Measurements from ENCODE around the gene SEMA6A.
A peak's percentile ranks its signal among the peaks of the same experiment; 100 is the strongest.

The SEMA6A gene

DNA sequence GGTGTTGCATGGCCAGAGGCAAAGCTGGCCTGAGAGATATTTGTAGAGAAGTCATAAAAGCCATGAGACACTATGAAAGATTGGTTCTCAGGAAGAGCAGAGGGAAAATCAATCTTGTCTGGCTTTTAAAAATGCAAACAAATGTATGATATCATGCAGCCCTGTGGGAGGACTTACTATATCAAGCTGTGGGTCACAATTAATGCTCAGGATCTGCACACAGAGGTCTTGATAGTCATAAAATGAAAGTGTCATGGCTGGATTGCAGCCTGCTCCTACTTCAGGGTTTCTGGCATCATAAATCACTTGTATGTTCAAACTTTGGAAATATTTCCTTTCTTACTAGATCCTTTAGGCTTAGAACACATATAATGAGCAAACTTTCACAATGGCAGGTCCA lies 151.5 kb downstream of the SEMA6A start:
- DNase-seq (ENCODE audit: low read depth) = no peak
- Histone ChIP-seq H3K9me3 (ENCODE audit: control insufficient read depth, low read length) (no peaks in the 10 kb centered on the region), H3K4me1 (ENCODE audit: control insufficient read depth, insufficient read depth, low read length) (no peaks in the 10 kb centered on the region), H3K4me3 (ENCODE audit: low read length) (no peak overlapping the region), H3K36me3 (ENCODE audit: control insufficient read depth, insufficient read depth, low read length, severe bottlenecking) (no peaks in the 10 kb centered on the region), H3K9ac (ENCODE audit: low read length) (no peak overlapping the region), H3K27me3 (replicated peaks; ENCODE audit: control insufficient read depth, insufficient read depth, low read length) (no peaks in the 10 kb centered on the region)

DNA sequence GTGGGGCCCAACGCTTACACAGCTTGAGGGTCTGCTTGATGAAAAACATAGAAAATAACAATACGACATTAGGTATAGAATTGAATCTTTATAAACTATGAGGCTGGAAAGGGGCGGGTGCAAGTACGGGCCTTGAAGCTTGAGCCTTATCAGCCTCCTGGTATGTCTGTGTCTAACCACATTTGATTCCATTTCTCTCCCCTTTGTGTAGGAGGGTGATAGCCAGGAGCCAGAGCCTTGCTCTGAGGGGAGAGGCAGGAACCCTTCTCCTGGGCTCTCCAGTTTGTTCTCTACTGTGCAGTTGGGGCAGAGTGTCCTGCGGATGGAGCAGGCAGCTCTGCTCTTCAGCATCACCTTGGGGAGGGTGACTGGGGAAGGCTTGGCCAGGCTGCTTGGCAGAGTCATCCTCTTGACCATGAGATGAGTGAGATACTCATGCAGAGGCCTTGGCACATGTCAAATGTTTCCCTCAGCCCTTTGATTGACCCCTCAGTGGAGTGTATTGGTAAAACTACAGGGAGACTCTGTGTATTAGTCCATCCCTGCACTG lies 153.5 kb downstream of the SEMA6A start:
- H3K36me3 ChIP-seq (ENCODE audit: control insufficient read depth, insufficient read depth, low read length, severe bottlenecking) = no peaks in the 10 kb centered on the region
- no peak overlapping the region for H3K4me3 ChIP-seq (ENCODE audit: low read length)
- DNase-seq (ENCODE audit: low read depth) = no peak
- H3K4me1 ChIP-seq (ENCODE audit: control insufficient read depth, insufficient read depth, low read length) = no peaks in the 10 kb centered on the region
- H3K9ac ChIP-seq (ENCODE audit: low read length) = no peak overlapping the region
- no peaks in the 10 kb centered on the region for H3K9me3 ChIP-seq (ENCODE audit: control insufficient read depth, low read length)
- no peaks in the 10 kb centered on the region for H3K27me3 ChIP-seq (replicated peaks; ENCODE audit: control insufficient read depth, insufficient read depth, low read length)

DNA sequence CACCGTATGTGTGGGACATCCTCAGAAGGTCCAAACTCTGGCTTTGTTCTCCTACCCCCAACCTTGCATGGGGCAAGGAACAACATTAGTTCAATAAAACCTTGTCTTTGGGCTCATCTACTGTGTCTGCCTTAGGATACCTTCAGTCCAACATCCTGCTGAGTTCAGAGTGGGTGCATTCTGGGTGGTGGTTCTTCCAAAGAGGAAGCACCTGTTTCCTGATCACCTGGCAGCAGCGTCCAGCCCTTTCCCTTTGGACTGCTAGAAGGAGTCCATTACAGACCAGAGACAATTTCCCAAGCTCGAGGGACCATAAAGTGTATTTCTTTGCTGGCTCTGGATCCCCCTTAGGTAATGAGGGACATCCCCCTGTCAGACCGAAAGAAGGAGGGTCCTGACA lies 154.1 kb downstream of the SEMA6A start:
- Histone ChIP-seq H3K27me3 (replicated peaks; ENCODE audit: control insufficient read depth, insufficient read depth, low read length) (no peaks in the 10 kb centered on the region), H3K36me3 (ENCODE audit: control insufficient read depth, insufficient read depth, low read length, severe bottlenecking) (no peaks in the 10 kb centered on the region), H3K4me1 (ENCODE audit: control insufficient read depth, insufficient read depth, low read length) (no peaks in the 10 kb centered on the region), H3K9ac (ENCODE audit: low read length) (no peak overlapping the region), H3K9me3 (ENCODE audit: control insufficient read depth, low read length) (no peaks in the 10 kb centered on the region), H3K4me3 (ENCODE audit: low read length) (no peak overlapping the region)
- no peak for DNase-seq (ENCODE audit: low read depth)

DNA sequence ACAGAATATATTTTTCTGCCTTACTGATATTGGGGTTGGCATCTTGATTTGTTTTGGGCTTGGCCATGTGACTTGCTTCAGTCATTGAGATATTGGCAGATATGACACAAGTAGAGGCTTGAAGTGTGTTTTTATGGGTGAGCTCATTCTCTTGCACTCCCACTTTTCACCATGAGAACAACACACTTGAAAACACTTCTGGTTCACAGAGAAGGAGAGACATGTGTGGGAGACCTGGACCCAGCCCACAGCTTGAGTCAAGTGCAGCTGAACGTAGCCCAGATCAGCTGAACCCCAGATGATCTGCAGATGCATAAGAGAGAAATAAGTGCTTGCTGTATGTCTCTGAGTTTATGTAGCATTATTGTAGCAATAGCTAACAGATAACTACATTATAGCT lies 155.4 kb downstream of the SEMA6A start:
- no peaks in the 10 kb centered on the region for H3K4me1 ChIP-seq (ENCODE audit: control insufficient read depth, insufficient read depth, low read length)
- no peaks in the 10 kb centered on the region for H3K36me3 ChIP-seq (ENCODE audit: control insufficient read depth, insufficient read depth, low read length, severe bottlenecking)
- H3K27me3 ChIP-seq (replicated peaks; ENCODE audit: control insufficient read depth, insufficient read depth, low read length) = no peaks in the 10 kb centered on the region
- no peaks in the 10 kb centered on the region for H3K9me3 ChIP-seq (ENCODE audit: control insufficient read depth, low read length)
- no peak overlapping the region for H3K9ac ChIP-seq (ENCODE audit: low read length)
- H3K4me3 ChIP-seq (ENCODE audit: low read length) = no peak overlapping the region
- DNase-seq (ENCODE audit: low read depth) = no peak

DNA sequence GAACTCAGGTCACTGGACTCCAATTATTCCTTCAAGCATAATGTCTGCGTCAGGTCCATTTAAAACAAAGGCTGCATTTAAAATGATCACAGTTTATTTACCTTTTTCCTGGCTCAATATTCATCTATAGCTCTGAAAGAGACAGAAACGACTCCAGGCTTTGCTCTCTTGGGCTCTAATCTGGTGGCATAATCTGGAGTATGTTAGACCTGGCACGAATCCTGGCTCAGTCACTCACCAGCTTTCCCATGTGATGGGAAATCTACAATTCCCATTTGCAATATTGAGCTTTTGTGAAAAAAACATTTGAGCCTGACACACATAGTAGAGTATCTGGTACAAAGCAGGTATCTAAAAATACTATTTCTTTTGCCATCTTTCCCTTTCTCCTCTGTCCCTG lies 155.8 kb downstream of the SEMA6A start:
- H3K36me3 ChIP-seq (ENCODE audit: control insufficient read depth, insufficient read depth, low read length, severe bottlenecking) = no peaks in the 10 kb centered on the region
- H3K4me1 ChIP-seq (ENCODE audit: control insufficient read depth, insufficient read depth, low read length) = no peaks in the 10 kb centered on the region
- DNase-seq (ENCODE audit: low read depth) = no peak
- no peak overlapping the region for H3K4me3 ChIP-seq (ENCODE audit: low read length)
- H3K9ac ChIP-seq (ENCODE audit: low read length) = no peak overlapping the region
- no peaks in the 10 kb centered on the region for H3K27me3 ChIP-seq (replicated peaks; ENCODE audit: control insufficient read depth, insufficient read depth, low read length)
- H3K9me3 ChIP-seq (ENCODE audit: control insufficient read depth, low read length) = no peaks in the 10 kb centered on the region

DNA sequence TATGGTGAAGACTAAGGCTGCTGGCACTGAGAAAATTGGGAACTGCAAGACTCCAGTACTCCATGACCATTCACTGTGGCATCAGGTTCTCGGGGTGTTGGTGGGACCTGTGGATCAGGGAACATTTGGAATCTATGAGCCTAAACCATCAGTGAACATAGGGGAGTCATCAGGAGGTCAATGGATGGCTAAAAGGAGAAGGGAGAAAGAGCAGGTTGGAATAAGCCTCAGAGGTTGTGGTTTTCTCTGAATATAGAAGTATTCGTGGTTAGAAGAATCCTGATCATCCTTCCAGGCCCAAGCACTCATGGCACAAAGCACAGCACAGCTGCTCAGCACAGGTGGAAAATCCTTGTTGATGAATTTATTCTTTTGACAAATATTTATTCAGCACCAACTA lies 156.6 kb downstream of the SEMA6A start:
- H3K4me1 ChIP-seq (ENCODE audit: control insufficient read depth, insufficient read depth, low read length) = no peaks in the 10 kb centered on the region
- DNase-seq (ENCODE audit: low read depth) = no peak
- no peaks in the 10 kb centered on the region for H3K27me3 ChIP-seq (replicated peaks; ENCODE audit: control insufficient read depth, insufficient read depth, low read length)
- no peaks in the 10 kb centered on the region for H3K9me3 ChIP-seq (ENCODE audit: control insufficient read depth, low read length)
- no peak overlapping the region for H3K4me3 ChIP-seq (ENCODE audit: low read length)
- no peaks in the 10 kb centered on the region for H3K36me3 ChIP-seq (ENCODE audit: control insufficient read depth, insufficient read depth, low read length, severe bottlenecking)
- H3K9ac ChIP-seq (ENCODE audit: low read length) = no peak overlapping the region

DNA sequence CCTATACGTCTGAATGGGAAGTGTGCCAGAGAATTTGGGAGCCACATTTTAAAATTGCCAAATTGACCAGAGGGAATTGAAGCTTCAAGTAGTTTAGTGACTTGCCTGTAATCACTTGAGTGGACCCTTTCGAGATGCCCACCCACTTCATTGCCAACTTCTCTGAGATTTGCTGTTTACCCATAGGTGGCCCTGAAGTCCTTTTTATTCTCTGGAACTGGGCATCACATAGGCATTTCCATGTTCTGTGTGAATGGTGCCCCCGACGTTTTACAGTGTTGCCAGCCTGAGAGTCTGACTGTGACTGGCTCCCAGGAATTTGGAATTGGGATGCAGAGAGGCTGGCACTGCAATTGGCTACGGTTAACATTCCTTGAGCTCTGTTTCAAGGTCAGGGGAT lies 158.6 kb downstream of the SEMA6A start:
- Histone ChIP-seq H3K9me3 (ENCODE audit: control insufficient read depth, low read length) (no peaks in the 10 kb centered on the region), H3K4me1 (ENCODE audit: control insufficient read depth, insufficient read depth, low read length) (no peaks in the 10 kb centered on the region), H3K36me3 (ENCODE audit: control insufficient read depth, insufficient read depth, low read length, severe bottlenecking) (no peaks in the 10 kb centered on the region), H3K4me3 (ENCODE audit: low read length) (no peak overlapping the region), H3K9ac (ENCODE audit: low read length) (no peak overlapping the region), H3K27me3 (replicated peaks; ENCODE audit: control insufficient read depth, insufficient read depth, low read length) (no peaks in the 10 kb centered on the region)
- no peak for DNase-seq (ENCODE audit: low read depth)

DNA sequence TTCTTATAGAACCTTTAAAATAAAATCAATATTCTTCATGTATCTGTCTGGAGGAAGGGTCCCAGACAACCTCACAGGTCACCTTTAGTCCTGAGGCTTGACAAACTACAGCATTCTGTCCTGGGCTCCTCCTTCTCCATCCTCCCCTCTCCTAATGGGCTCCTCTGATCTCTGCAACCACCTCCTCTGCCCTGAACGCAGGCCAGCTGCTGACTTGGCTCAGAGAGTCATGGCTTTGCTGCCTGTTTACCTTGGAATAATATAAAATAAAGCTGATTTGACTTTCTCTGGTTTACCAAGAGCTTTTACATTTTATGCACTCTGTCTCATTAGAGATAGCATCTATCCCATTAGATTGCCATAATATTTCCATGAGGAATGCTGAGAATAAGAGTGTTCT lies 159.4 kb downstream of the SEMA6A start:
- Histone ChIP-seq H3K4me3 (ENCODE audit: low read length) (no peak overlapping the region), H3K4me1 (ENCODE audit: control insufficient read depth, insufficient read depth, low read length) (no peaks in the 10 kb centered on the region), H3K36me3 (ENCODE audit: control insufficient read depth, insufficient read depth, low read length, severe bottlenecking) (no peaks in the 10 kb centered on the region), H3K9me3 (ENCODE audit: control insufficient read depth, low read length) (no peaks in the 10 kb centered on the region), H3K9ac (ENCODE audit: low read length) (no peak overlapping the region), H3K27me3 (replicated peaks; ENCODE audit: control insufficient read depth, insufficient read depth, low read length) (no peaks in the 10 kb centered on the region)
- DNase-seq (ENCODE audit: low read depth) = no peak

DNA sequence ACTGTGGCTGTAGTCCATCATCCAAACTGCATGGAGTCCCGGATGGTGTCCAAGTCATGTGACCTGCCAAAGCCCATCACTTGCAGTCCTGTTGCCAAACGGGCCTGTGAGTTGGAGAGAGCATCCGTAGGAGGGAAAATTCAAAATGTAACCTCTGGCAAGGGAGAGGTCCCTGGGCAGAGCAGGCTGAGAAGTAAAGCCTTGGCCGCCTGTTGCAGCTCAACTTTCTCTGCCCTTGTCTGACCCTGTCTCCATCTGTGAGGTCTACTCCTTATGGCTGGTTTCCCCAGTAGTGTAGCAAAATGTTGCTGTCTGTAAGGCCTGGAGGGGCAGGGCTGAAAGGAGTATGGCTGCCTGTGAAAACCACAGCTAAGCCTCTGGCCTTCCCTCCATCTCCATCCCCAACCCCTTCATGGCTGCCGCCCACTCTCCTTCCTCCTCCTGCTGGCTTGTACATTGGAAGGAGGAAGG lies 163.5 kb downstream of the SEMA6A start:
- Histone ChIP-seq H3K9me3 (ENCODE audit: control insufficient read depth, low read length) (no peaks in the 10 kb centered on the region), H3K4me1 (ENCODE audit: control insufficient read depth, insufficient read depth, low read length) (no peaks in the 10 kb centered on the region), H3K4me3 (ENCODE audit: low read length) (no peak overlapping the region), H3K9ac (ENCODE audit: low read length) (no peak overlapping the region), H3K36me3 (ENCODE audit: control insufficient read depth, insufficient read depth, low read length, severe bottlenecking) (no peaks in the 10 kb centered on the region), H3K27me3 (replicated peaks; ENCODE audit: control insufficient read depth, insufficient read depth, low read length) (no peaks in the 10 kb centered on the region)
- DNase-seq (ENCODE audit: low read depth) = no peak

DNA sequence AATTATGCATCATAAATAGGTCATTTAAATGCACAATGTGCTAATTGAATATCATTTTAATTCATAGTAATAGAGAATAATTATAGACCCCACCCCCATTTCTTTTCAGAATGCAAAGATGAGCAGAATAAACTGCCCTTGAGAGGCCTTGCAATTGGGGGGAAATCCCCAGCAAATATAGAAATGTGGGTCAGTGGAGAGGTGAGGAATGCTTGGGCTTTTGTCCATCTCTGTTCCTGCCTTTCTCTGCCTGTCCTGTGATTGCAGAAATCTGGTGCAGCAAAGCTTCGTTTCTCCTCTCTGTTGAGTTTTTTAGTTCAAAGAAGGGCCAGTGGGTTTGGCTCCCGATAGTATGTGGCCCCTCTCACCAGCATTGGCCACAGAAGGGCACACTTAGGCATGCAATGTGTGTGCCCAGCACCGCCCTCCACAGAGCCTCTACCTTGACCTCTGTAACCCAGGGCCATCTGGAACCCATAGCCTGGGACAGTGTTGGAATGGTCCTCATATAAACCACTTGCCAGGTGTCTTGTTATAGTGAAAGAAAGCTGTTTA lies 164.2 kb downstream of the SEMA6A start:
- no peak overlapping the region for H3K4me3 ChIP-seq (ENCODE audit: low read length)
- H3K9ac ChIP-seq (ENCODE audit: low read length) = no peak overlapping the region
- H3K36me3 ChIP-seq (ENCODE audit: control insufficient read depth, insufficient read depth, low read length, severe bottlenecking) = no peaks in the 10 kb centered on the region
- no peaks in the 10 kb centered on the region for H3K4me1 ChIP-seq (ENCODE audit: control insufficient read depth, insufficient read depth, low read length)
- no peaks in the 10 kb centered on the region for H3K27me3 ChIP-seq (replicated peaks; ENCODE audit: control insufficient read depth, insufficient read depth, low read length)
- no peaks in the 10 kb centered on the region for H3K9me3 ChIP-seq (ENCODE audit: control insufficient read depth, low read length)
- DNase-seq (ENCODE audit: low read depth) = peak; percentile 24

DNA sequence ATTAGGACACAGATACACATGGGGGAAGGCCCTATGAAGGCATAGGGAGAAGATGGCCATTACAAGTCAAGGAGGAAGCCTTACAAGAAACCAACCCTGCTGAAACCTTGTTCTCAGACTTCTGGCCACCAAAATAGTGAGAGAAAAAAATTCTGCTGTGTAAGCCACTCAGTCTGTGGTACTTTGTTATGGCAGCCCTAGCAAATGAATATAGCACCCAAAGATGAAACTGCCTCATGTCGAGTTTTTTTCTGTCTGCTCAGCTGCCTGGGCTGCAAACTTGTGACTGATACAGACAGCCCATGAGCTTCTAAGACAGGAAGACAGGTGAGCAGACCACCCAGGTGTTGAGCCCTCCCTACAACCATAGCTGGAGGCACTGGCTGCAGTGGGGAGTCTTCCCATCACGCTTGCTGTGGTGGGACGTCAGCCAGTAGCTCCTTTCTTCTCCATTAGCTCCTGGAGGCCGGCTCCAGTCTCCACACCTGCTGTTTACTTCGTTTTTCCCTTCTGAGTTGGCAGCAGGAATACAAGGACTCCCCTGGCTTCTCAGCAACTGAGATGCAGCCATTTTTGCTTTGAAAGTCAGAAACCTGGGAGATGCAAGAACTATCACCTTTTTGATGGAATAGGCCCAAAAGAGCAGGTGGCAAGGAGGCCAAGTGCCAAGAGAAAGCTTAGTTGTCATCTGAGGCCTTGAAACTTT lies 164.9 kb downstream of the SEMA6A start:
- no peaks in the 10 kb centered on the region for H3K36me3 ChIP-seq (ENCODE audit: control insufficient read depth, insufficient read depth, low read length, severe bottlenecking)
- H3K9me3 ChIP-seq (ENCODE audit: control insufficient read depth, low read length) = no peaks in the 10 kb centered on the region
- no peak overlapping the region for H3K9ac ChIP-seq (ENCODE audit: low read length)
- DNase-seq (ENCODE audit: low read depth) = no peak
- no peak overlapping the region for H3K4me3 ChIP-seq (ENCODE audit: low read length)
- H3K4me1 ChIP-seq (ENCODE audit: control insufficient read depth, insufficient read depth, low read length) = no peaks in the 10 kb centered on the region
- H3K27me3 ChIP-seq (replicated peaks; ENCODE audit: control insufficient read depth, insufficient read depth, low read length) = no peaks in the 10 kb centered on the region
